DOHH2 (cell line): ENCODE data around the gene NIT1.
"Not testable (repeated sequence)": the region's sequence is repeated elsewhere in the genome, so short reads cannot be mapped to it uniquely, and the experiment has no call there.

Source experiments
- H3F3A ChIP-seq: fragments of 200-600 bp; sonication (generic), shearing (Covaris generic); 2 replicates; pipeline ENCODE4 v1.6.0; 2016; ENCODE audit warnings: antibody characterized with exemption, mild to moderate bottlenecking; ENCODE audit not compliant: control insufficient read depth, insufficient read depth
- H3K27ac ChIP-seq: fragments of 200-600 bp; sonication (generic); 2 replicates; pipeline ENCODE4 v1.5.1; 2014; ENCODE audit warnings: low read depth, mild to moderate bottlenecking, low read length, moderate library complexity
- H3K27me3 ChIP-seq: fragments of 200-600 bp; sonication (generic); 2 replicates; pipeline ENCODE4 v1.6.1; 2014; ENCODE audit warnings: mild to moderate bottlenecking, low read length, mixed read lengths; ENCODE audit not compliant: control insufficient read depth
- H3K36me3 ChIP-seq: fragments of 200-600 bp; sonication (generic); 2 replicates; pipeline ENCODE4 v1.6.1; 2014; ENCODE audit warnings: mild to moderate bottlenecking, low read length, moderate library complexity, mixed read lengths; ENCODE audit not compliant: control insufficient read depth
- H3K4me1 ChIP-seq: fragments of 200-600 bp; sonication (generic); 2 replicates; pipeline ENCODE4 v1.6.1; 2014; ENCODE audit warnings: mild to moderate bottlenecking, low read length, mixed read lengths; ENCODE audit not compliant: control insufficient read depth
- H3K4me2 ChIP-seq: fragments of 200-600 bp; sonication (generic); 2 replicates; pipeline ENCODE4 v1.6.0; 2014; ENCODE audit warnings: mild to moderate bottlenecking, low read length, moderate library complexity
- H3K4me3 ChIP-seq: fragments of 200-600 bp; sonication (generic); 2 replicates; pipeline ENCODE4 v1.5.1; 2014; ENCODE audit warnings: mild to moderate bottlenecking, low read length, mixed read lengths
- H3K79me2 ChIP-seq: fragments of 200-600 bp; sonication (generic); 2 replicates; pipeline ENCODE4 v1.6.1; 2014; ENCODE audit warnings: mild to moderate bottlenecking, low read length, mixed read lengths; ENCODE audit not compliant: control insufficient read depth
- H3K9me2 ChIP-seq: fragments of 200-600 bp; sonication (generic); replicated peaks from 2 replicates; pipeline ENCODE4 v1.6.1; 2014; ENCODE audit warnings: mild to moderate bottlenecking, low read length, mixed read lengths; ENCODE audit not compliant: control insufficient read depth
- H3K9me3 ChIP-seq: fragments of 200-600 bp; sonication (generic); 2 replicates; pipeline ENCODE4 v1.6.1; 2014; ENCODE audit warnings: antibody characterized with exemption, low read length, mixed read lengths; ENCODE audit not compliant: control insufficient read depth, insufficient read depth
- H4K20me1 ChIP-seq: fragments of 200-600 bp; sonication (generic); 2 replicates; pipeline ENCODE4 v1.6.0; 2014; ENCODE audit warnings: low read depth, mild to moderate bottlenecking, antibody characterized with exemption, low read length, moderate library complexity; ENCODE audit not compliant: control insufficient read depth, insufficient read depth
- EZH2phosphoT487 ChIP-seq: fragments of 200-600 bp; sonication (generic); IDR thresholded peaks from 2 replicates; pipeline ENCODE4 v1.6.1; 2017; ENCODE audit warnings: borderline replicate concordance, mild to moderate bottlenecking, antibody characterized with exemption, low read length, moderate library complexity, mixed read lengths
- TF ChIP-seq, protein P1 (sequence below): fragments of 200-600 bp; sonication (generic); IDR thresholded peaks from one replicate; pipeline ENCODE4 v1.5.1; 2014; ENCODE audit warnings: antibody characterized with exemption, mild to moderate bottlenecking, low read depth, low read length; ENCODE audit not compliant: poor library complexity, severe bottlenecking

The NIT1 gene

DNA sequence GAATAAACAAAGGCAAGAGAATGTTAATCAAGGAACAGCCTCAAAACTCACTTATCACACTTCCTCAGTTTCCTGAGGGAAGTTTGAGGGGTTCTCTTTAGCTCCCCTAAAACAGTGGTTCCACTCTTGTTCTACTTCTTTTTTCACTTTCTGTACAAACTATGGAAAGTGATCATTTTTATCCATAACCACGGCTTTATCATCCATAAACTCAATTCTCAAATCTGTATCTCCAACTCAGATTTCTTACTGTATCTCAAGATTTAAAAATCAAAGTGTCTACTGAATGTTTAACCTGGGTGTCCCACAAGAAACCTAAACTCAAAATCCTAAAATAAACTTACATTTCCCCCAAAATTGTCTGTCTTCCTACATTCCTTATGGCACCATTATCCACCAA is 4.0 kb upstream of the NIT1 start:
- peaks cover 58% of the 10 kb centered on the region for H3K36me3 ChIP-seq
- H4K20me1 ChIP-seq: peaks cover 17% of the 10 kb centered on the region; the same call in 1 of the 2 replicates
- no peaks in the 10 kb centered on the region for H3K9me3 ChIP-seq
- no peaks in the 10 kb centered on the region for H3K27me3 ChIP-seq
- no peak overlapping the region for H3K4me3 ChIP-seq
- no peak overlapping the region for H3K27ac ChIP-seq
- TF ChIP-seq EZH2phosphoT487: no peak
- TF ChIP-seq, protein P1, sequence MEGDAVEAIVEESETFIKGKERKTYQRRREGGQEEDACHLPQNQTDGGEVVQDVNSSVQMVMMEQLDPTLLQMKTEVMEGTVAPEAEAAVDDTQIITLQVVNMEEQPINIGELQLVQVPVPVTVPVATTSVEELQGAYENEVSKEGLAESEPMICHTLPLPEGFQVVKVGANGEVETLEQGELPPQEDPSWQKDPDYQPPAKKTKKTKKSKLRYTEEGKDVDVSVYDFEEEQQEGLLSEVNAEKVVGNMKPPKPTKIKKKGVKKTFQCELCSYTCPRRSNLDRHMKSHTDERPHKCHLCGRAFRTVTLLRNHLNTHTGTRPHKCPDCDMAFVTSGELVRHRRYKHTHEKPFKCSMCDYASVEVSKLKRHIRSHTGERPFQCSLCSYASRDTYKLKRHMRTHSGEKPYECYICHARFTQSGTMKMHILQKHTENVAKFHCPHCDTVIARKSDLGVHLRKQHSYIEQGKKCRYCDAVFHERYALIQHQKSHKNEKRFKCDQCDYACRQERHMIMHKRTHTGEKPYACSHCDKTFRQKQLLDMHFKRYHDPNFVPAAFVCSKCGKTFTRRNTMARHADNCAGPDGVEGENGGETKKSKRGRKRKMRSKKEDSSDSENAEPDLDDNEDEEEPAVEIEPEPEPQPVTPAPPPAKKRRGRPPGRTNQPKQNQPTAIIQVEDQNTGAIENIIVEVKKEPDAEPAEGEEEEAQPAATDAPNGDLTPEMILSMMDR: no peak
- 0 out of 2 replicates have a peak, but pooled peaks cover 2% of the 10 kb centered on the region for H3F3A ChIP-seq
- peaks cover 99% of the 10 kb centered on the region for H3K79me2 ChIP-seq
- no peaks in the 10 kb centered on the region for H3K9me2 ChIP-seq
- H3K4me2 ChIP-seq: peak overlapping the region; percentile 3; the same call in 1 of the 2 replicates
- peaks cover 58% of the 10 kb centered on the region for H3K4me1 ChIP-seq

DNA sequence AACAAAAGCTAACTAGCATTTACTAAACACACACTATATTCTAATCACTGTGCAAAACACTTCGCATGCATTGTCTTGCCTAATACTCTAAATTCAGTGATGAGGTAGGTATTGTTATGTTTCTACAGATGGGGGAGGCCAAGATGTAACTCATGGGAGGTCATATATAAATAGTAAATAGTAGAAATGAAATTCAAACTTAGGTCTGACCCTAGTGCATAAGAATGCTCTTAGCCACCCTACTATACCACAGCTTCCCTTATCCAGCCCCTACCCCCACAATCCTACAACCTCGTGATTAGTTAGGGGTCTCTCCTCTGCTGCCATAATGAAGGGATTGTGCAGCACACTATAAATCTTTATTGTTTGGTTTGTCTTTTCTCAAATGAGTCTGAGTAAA is 3.3 kb upstream of the NIT1 start:
- Histone ChIP-seq H3F3A (0 out of 2 replicates have a peak, but pooled peaks cover 2% of the 10 kb centered on the region), H3K79me2 (peaks cover 99% of the 10 kb centered on the region), H3K4me3 (no peak overlapping the region), H3K36me3 (peaks cover 57% of the 10 kb centered on the region), H3K27ac (no peak overlapping the region), H3K4me1 (peaks cover 64% of the 10 kb centered on the region), H3K9me3 (no peaks in the 10 kb centered on the region), H3K27me3 (no peaks in the 10 kb centered on the region), H4K20me1 (peaks cover 17% of the 10 kb centered on the region; the same call in 1 of the 2 replicates), H3K9me2 (no peaks in the 10 kb centered on the region), H3K4me2 (peak overlapping the region; percentile 3; the same call in 1 of the 2 replicates)
- TF ChIP-seq EZH2phosphoT487: no peak
- TF ChIP-seq, protein P1: no peak

DNA sequence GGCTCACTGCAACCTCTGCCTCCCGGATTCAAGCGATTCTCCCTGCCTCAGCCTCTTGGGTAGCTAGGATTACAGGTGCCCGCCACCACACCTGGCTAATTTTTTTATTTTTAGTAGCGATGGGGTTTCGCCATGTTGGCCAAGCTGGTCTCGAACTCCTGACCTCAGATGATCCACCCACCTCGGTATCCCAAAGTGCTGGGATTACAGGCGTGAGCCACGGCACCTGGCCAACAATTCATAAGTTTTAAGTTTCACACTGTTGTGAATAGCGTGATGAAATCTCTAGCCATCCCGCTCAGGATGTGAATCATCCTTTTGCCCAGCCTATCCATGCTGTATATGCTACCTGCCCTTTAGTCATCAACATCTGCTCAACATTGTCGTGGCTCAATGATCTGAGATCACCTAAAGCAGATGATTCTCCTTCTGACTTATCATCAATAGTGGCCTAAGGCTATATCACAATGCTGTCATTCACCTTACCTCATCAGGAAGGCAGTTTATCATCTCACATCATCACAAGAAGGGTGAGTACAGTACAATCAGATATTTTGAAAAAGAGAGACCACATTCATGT is 2.7 kb upstream of the NIT1 start:
- Histone ChIP-seq H3K27me3 (no peaks in the 10 kb centered on the region), H3K4me2 (peak overlapping the region; percentile 95), H3F3A (0 out of 2 replicates have a peak, but pooled peaks cover 2% of the 10 kb centered on the region), H4K20me1 (peaks cover 17% of the 10 kb centered on the region; the same call in 1 of the 2 replicates), H3K9me3 (no peaks in the 10 kb centered on the region), H3K4me3 (no peak overlapping the region), H3K27ac (no peak overlapping the region), H3K79me2 (peaks cover 93% of the 10 kb centered on the region), H3K9me2 (no peaks in the 10 kb centered on the region), H3K4me1 (peaks cover 71% of the 10 kb centered on the region), H3K36me3 (peaks cover 61% of the 10 kb centered on the region)
- TF ChIP-seq, protein P1: no peak
- no peak for TF ChIP-seq EZH2phosphoT487

DNA sequence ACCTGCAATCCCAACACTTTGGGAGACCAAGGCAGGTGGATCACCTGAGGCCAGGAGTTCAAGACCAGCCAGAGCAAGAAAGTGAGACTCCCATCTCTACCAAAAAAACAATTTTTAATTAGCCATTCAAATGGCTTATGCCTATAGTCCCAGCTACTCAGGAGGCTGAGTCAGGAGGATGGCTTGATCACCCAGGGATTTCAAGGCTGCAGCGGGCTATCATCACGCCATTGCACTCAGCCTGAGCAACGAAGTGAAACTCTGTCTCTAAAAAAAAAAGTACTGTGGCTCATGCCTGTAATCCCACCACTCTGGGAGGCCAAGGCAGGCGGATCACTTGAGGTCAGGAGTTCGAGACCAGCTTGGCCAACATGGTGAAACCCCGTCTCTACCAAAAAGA is 1.9 kb upstream of the NIT1 start:
- H3K27me3 ChIP-seq, H3K27ac ChIP-seq, H3F3A ChIP-seq, H3K9me3 ChIP-seq, H3K9me2 ChIP-seq: not testable (repeated sequence)
- peaks cover 86% of the 10 kb centered on the region for H3K79me2 ChIP-seq
- peaks cover 17% of the 10 kb centered on the region; the same call in 1 of the 2 replicates for H4K20me1 ChIP-seq
- peaks cover 68% of the 10 kb centered on the region for H3K36me3 ChIP-seq
- peaks cover 73% of the 10 kb centered on the region for H3K4me1 ChIP-seq
- peak overlapping the region; percentile 97 for H3K4me3 ChIP-seq
- peak overlapping the region; percentile 95 for H3K4me2 ChIP-seq
